ENCODE results near the gene BACH2.

The BACH2 gene

GRCh38 chr6:90214461-90214860 lies 82.2 kb downstream of the BACH2 start:
- no peak for TF ChIP-seq SIN3A (IDR thresholded peaks at IDR 0.05; ENCODE audit: borderline replicate concordance, insufficient read depth, low read length)
- TF ChIP-seq REST (IDR thresholded peaks at IDR 0.05; ENCODE audit: insufficient read depth in 1 of 2, low read depth in 2 of 2, low read length in 2 of 2) = no peak
- TF ChIP-seq POLR2AphosphoS5 (IDR thresholded peaks at IDR 0.05; ENCODE audit: low read depth, low read length) = no peak
- TF ChIP-seq FOXP2 (optimal IDR thresholded peaks at IDR 0.05; ENCODE audit: borderline replicate concordance, extremely low read depth, extremely low read length, insufficient read depth) = no peak
- TF ChIP-seq TAF1 (IDR thresholded peaks at IDR 0.05; ENCODE audit: borderline replicate concordance, insufficient read depth, low read length) = no peak

GRCh38 chr6:90212274-90212673 lies 84.4 kb downstream of the BACH2 start:
- TF ChIP-seq POLR2AphosphoS5 (IDR thresholded peaks at IDR 0.05; ENCODE audit: low read depth, low read length) (no peak), TAF1 (IDR thresholded peaks at IDR 0.05; ENCODE audit: borderline replicate concordance, insufficient read depth, low read length) (no peak), REST (IDR thresholded peaks at IDR 0.05; ENCODE audit: insufficient read depth in 1 of 2, low read depth in 2 of 2, low read length in 2 of 2) (no peak), FOXP2 (optimal IDR thresholded peaks at IDR 0.05; ENCODE audit: borderline replicate concordance, extremely low read depth, extremely low read length, insufficient read depth) (no peak), SIN3A (IDR thresholded peaks at IDR 0.05; ENCODE audit: borderline replicate concordance, insufficient read depth, low read length) (no peak)

GRCh38 chr6:90209527-90209926 lies 87.1 kb downstream of the BACH2 start:
- TF ChIP-seq TAF1 (IDR thresholded peaks at IDR 0.05; ENCODE audit: borderline replicate concordance, insufficient read depth, low read length) = no peak
- no peak for TF ChIP-seq REST (IDR thresholded peaks at IDR 0.05; ENCODE audit: insufficient read depth in 1 of 2, low read depth in 2 of 2, low read length in 2 of 2)
- no peak for TF ChIP-seq FOXP2 (optimal IDR thresholded peaks at IDR 0.05; ENCODE audit: borderline replicate concordance, extremely low read depth, extremely low read length, insufficient read depth)
- TF ChIP-seq SIN3A (IDR thresholded peaks at IDR 0.05; ENCODE audit: borderline replicate concordance, insufficient read depth, low read length) = no peak

GRCh38 chr6:90204327-90205056 lies 92.2 kb downstream of the BACH2 start:
- TF ChIP-seq TAF1 (IDR thresholded peaks at IDR 0.05; ENCODE audit: borderline replicate concordance, insufficient read depth, low read length) (no peak), POLR2AphosphoS5 (IDR thresholded peaks at IDR 0.05; ENCODE audit: low read depth, low read length) (no peak), SIN3A (IDR thresholded peaks at IDR 0.05; ENCODE audit: borderline replicate concordance, insufficient read depth, low read length) (no peak), FOXP2 (optimal IDR thresholded peaks at IDR 0.05; ENCODE audit: borderline replicate concordance, extremely low read depth, extremely low read length, insufficient read depth) (no peak), REST (IDR thresholded peaks at IDR 0.05; ENCODE audit: insufficient read depth in 1 of 2, low read depth in 2 of 2, low read length in 2 of 2) (no peak)

Measured in PFSK-1 (cell line).